Thyroid gland (tissue), 4 donors: ENCODE data around the gene ATG9A.

Experiments used
- CTCF ChIP-seq, 6 experiments: fragments of 200-600 bp in 3 of 6; fragments of 450-650 bp in 3 of 6; sonication (generic) in 3 of 6; IDR thresholded peaks; one replicate each; pipeline ENCODE4 v1.5.1; 2016 to 2019; ENCODE audit warnings: antibody characterized with exemption in 6 of 6, mild to moderate bottlenecking in 2 of 6, inconsistent platforms in 1 of 6, moderate library complexity in 1 of 6
- POLR2A ChIP-seq, 2 donors: fragments of 450-650 bp; IDR thresholded peaks; one replicate each; pipeline ENCODE4 v1.6.1; 2017; ENCODE audit warnings: antibody characterized with exemption in 2 of 2, mild to moderate bottlenecking in 2 of 2, moderate library complexity in 1 of 2

DNA sequence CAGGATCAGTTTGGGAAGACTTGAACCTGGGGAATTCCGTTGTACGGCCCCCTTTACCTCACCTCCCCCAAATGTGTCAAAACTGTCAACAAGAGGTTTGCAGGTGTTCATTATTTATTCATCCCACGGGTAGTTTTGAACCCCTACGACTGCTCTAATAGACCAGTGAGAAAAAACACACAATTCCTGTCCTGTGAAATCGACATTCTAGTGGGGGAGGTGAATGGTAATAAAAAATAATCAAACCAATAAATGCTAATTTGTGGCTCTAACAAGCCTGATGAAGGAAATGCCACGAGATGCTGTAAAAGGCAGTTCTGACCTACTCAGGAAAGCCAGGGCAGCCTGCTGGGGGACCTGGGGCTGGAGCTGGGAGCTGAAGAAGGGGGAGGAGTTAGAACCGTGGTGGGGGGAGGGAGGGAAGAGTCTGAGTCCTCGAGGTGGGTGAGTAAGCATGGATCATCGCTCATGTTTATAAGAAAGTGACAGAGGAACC lies 49.3 kb upstream of the ATG9A start:
- TF ChIP-seq POLR2A (IDR thresholded peaks at IDR 0.05) (no peak), CTCF (IDR thresholded peaks at IDR 0.05) (peak in 1 of 6 experiments; percentile 4)
